HT1080 (cell line): Measurements from ENCODE around the gene CCNI2. TPM values are rescaled to one million over a fixed set of nuclear protein-coding genes. Genes with fewer than 3 reads are reported as not detected.
A peak's percentile ranks its signal among the peaks of the same experiment; 100 is the strongest.

ENCODE experiments used
- DNase-seq: peaks from one replicate; pipeline ENCODE4 v3.0.0-alpha.2; 2015; ENCODE audit warnings: low read depth
- polyA plus RNA-seq, 2 experiments: library from polyadenylated mRNA; depleted of rRNA; stranded (reverse); fragments of >200 nt; gene quantifications; 2 replicates each; pipeline ENCODE4 v1.2.3, GENCODE V29; 2015
- total RNA-seq: library from RNA; depleted of rRNA; stranded (reverse); fragments of >200 nt; shearing (Covaris generic); gene quantifications from 2 replicates; pipeline ENCODE4 v1.2.3, GENCODE V29; 2014; rRNA removed

Gene CCNI2
- total RNA-seq: not detected in 2 replicates
- polyA plus RNA-seq (2015; cell fraction: cytosol; rRNA removed): not detected in 2 replicates
- polyA plus RNA-seq (2015; cell fraction: nucleus; rRNA removed): 0.56 TPM in 1 of 2 replicates, not detected in the other

GRCh38 chr5:132746954-132747615 lies at the start of gene CCNI2:
Gene CCNI2, plus strand, starts transcription at chr5:132747426. Its CDS starts 70 bp downstream, at chr5:132747496.
- DNase-seq: no peak

- DNase-seq: peak; percentile 38
Measured at GRCh38 chr5:132704875-132705274, 42.4 kb upstream of the CCNI2 start.

GRCh38 chr5:132708645-132709044 lies 38.6 kb upstream of the CCNI2 start:
- no peak for DNase-seq

DNA sequence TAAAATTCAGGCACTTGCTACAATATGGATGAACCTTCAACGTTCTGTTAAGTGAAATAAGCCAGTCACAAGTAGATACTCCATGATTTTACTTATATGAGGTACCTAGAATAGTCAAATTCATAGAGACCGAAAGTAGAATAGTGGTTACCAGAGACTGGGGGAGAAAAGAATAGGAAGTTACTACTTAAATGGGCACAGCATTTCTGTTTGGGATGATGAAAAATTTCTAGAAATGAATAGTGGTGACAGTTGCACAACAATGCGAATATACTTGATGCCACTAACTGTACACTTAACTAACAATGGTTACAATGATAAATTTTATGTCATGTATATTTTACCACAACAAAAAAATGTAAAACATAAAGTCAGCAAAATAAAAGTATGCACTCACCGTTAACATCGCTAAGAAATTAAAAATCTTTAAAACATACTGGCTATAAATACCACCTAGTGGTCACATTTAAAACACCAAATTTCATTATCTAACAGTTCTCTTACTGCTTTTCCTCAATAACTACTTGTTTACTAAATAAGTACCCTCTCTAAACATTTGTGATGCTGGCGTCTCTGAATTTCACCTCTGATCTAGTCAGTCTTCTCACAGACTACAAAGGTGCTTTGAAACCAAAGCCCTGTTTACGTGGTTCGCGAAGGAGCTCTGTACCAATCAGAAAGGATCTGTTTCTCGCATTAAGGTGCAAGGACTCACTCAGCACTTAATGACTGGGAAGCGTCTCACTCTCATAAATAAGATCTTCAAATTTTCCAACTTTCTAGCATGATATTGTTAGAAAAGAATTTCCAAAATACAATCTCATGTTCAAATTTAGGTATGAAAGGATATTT lies 32.5 kb upstream of the CCNI2 start:
- DNase-seq: peak; percentile 10

DNA sequence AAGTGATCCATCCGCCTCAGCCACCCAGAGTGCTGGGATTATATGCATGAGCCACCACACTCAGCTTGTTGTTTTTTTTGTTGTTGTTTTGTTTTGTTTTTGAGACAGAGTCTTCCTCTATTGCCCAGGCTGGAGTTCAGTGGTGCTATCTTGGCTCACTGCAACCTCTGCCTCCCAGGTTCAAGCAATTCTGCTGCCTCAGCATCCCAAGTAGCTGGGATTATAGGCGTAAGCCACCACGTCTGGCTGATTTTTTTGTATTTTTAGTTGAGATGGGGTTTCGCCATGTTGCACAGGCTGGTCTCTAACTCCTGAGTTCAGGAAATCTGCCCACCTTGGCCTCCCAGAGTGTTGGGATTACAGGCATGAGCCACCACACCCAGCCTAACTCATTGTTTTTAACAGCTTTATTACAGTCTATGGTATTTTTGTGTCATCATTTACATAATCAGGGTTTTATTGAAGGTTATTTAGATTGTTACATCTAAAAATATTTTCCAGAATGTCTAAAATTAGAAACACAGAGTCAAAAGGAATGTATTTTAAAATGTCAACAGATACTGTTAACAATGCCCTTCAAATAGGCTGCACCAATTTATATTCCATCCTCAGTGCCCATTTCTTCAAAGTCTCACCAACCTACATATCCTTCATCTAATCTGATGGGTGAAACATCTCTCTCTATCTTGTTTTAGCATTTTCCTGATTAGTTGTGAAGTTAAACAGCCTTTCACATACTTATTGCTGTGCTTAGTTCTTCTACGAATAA lies 28.5 kb upstream of the CCNI2 start:
- no peak for DNase-seq

GRCh38 chr5:132725745-132726144 lies 21.5 kb upstream of the CCNI2 start:
- DNase-seq: no peak

DNA sequence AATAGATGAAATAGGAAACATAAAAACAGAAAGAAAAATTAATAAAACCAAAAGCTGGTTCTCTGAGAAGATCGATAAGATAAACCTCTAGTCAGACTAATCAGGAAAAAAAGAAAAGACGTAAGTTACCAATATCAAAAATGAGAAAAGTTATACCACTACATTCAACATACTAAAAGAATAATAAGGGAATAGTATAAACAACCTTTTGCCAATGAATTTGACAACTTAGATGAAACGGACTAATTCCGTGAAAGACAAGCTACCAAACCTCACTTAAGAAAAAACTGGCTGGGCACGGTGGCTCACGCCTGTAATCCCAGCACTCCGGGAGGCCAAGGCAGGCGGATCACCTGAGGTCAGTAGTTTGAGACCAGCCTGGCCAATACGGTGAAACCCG lies 17.3 kb upstream of the CCNI2 start:
- no peak for DNase-seq

DNA sequence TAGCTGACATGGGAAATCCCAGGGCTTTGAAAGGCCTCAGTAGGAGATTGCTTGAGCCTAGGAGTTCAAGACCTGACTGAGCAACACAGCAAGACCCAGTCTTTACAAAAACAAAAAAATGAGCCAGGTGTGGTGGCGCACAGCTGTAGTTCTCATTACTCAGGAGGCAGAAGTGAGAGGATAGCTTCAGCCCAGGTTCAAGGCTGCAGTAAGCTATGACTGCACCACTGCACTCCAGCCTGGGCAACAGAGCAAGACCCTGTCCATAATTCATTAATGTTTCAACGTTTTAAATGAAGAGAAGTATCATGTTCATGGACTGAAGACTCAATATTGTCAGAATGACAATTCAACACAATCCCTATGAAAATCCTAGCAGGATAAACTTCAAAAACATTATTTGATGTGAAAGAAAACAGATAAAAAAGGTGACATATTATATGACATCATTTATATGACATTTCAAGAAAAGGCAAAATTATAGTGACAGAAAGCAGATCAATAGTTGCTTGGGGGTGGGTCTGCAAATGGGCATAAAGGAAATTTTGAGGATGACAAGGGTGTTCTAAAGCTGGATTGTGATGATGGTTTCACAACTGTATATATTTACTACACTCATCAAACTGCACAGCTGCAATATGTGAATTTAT lies 13.6 kb upstream of the CCNI2 start:
- DNase-seq: no peak

GRCh38 chr5:132734687-132735086 lies 12.5 kb upstream of the CCNI2 start:
- DNase-seq: no peak

DNA sequence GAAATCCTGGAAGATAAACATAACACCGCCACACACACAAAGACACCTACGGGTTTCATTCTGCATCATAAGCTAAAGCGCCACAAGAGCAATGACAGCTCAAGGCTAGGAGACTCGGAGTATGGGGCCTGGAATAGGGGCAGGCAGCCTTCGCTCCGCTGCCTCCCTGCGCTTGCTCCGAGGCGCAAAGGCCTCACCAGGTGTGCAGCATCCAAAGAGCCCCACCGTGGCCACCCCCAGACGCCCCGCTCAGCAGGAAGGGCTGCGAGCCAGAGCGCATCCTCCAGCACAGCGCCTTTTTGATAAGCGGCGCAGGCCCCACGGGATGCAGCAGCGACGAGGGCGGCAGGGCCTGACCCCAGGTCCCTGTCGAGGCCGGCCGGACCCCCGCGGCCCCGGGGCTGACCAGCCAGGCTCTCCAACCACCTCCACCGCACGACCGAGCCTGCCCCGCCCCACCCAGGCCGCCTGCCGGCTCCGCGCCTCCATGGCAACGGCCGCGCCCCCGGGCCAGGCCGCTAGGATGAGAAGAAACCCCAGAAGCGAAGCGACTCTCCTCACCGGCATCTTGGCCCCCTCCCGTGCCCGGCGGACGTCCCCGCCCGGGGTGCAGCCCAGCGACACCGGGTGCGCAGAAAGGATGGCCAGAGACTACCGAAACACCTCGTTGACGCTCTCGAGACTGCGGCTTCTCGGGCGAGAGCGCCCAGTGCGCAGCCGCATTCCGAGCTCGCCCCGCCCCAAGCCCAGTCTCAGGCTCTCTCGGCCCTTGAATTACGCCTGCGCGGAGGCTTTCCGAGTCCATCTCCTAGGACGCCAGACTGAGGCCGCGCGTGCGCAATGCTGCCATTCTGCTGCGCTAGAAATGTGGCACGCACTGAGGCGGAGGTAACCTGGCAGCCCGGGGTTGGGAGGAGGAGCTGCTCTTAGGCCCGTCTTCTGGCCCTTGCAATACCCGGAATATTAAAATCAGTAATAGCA lies 10.1 kb upstream of the CCNI2 start, which contains the start of gene KIF3A:
Gene KIF3A (minus strand): TSS at position 694 of the 981 bp plus-strand sequence. CDS start 127 bp downstream, at position 567.
- peak; percentile 94 for DNase-seq

GRCh38 chr5:132737982-132738681 lies 9.1 kb upstream of the CCNI2 start:
- DNase-seq: no peak

DNA sequence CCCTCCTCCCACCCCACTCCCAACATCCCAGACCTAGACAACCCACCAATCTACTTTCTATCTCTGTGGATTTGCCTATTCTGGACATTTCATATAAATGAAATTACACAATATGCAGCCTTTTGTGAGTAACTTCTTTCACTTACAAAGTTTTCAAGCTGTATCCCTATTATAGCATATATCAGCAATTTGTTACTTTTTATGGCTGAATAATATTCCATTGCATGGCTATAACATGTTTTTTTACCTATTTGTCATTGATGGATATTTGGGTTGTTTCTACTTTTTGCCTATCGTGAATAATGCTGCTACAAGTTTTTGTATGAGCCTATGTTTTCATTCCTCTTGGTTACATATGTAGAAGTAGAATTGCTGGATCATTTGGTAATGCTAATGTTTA lies 8.0 kb upstream of the CCNI2 start:
- DNase-seq: no peak

DNA sequence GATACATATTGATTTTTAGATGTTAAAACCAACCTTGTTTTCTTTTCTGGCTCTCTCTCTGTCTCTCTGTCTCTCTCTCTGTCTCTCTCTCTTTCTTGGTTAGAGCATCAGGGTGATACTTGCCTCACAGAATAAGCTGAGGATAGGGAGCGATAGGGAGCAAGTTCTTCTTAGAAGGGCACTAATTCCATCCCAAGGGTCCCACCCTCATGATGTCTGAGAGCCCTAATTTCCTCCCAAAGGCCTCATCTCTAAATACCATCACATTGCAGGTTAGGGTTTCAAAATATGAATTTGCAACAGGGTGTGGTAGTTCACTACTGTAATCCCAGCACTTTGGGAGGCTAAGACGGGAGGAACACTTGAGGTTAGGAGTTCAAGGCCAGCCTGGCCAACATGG lies 5.1 kb upstream of the CCNI2 start:
- no peak for DNase-seq

- DNase-seq: no peak
Measured at GRCh38 chr5:132742626-132743025, 4.6 kb upstream of the CCNI2 start.

DNA sequence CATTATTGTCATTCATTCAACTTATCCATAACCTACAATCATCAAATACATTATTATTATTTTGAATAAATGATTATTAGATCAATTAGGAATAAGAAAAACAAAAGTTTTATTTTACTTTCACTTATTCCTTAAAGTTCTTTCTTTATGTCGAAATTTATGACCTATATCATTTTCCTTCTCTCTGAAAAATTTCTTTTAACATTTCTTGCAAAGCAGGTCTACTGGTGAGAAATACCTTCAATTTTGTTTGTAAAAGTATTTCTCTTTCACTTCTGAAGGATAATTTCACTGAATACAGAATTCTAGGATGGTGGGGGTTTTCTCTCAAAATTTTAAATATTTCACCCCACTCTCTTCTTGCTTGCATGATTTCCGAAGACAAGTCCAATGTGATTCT lies 2.6 kb upstream of the CCNI2 start:
- no peak for DNase-seq

DNA sequence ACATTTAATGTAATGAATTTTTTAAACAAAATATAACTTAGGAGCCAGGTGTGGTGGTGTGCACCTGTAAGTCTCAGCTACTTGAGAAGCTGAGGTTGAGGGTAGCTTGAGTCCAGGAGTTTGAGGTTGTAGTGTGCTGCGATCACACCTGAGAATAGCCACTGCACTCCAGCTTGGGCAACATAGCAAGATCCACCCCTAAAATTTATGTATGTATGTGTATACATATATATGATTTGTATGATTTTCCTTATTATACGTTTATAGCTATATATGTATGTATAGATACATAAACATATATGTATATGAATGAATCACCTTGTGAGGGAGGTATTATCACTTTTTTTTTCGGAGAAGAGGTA lies 653 bp upstream of the CCNI2 start:
- DNase-seq: no peak

DNA sequence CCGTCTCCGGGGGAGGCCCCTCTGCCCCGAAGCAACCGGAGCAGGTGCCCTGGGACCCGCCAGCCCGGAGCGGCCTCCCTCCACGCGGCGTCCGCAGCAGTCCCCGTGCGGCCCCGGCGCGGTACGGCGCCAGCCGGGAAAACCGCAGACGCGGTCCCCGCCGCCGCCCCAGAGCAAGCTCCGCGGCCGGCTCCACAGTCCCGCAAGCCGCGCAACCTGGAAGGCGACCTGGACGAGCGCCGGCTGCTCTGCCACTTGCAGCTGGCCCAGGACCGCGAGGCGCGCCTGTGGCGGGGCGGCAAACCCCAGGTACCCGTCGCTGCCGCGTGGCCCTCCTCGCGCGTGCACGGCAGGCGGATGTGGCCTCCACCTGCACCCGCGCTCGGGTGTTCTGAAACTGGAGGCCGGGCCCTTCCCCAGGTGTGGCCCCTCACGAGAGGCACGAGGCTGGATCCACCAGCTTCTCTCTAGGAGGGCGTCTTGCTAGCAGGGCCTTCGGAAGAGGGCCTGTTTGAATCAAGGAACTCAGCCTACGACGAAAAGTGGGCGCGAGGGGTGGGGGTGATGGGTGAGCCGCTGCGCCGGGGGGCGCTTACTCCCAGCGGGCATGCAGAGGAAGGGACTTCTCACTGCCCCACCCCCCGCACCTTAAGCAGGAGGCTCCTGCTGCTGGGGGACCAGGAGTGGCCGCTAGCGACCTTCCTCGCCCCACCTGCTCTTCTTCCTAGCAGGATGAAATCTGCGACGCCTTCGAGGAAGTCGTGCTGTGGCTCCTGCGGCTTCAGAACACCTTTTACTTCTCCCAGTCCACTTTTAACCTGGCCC lies 602 bp downstream of the CCNI2 start:
- DNase-seq: no peak

DNA sequence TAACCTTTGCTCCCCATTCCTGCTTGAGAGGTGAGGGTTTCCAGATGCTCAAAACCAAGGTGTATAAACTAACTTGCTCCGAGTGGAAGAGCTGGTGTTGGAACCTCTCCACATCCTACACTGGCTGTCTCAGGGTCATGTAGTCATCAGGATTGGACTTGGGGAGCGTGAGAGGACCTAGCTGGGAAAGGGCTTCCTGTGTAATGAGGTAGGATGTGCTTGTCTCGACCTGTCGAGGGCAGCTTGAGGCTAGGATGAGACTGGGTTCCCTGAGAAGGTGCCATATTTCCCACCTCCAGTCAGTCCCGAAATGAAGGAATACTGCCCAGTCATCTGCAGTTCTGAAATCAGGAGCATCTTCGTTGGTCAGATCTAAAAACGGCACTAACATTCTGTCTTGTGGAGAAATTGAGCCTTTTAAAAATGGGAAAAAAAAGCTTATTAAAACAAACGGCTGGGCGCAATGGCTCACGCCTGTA lies 1.3 kb downstream of the CCNI2 start:
- DNase-seq: no peak
